GM23338 (cell line): ENCODE results near the gene RAD52. TPM values are rescaled to one million over a fixed set of nuclear protein-coding genes. Genes with fewer than 3 reads are reported as not detected.
A peak's percentile ranks its signal among the peaks of the same experiment; 100 is the strongest.

Experiments
- ATAC-seq: fragments of 200-7000 bp; cut with Tn5 transposase; 3 replicates; pipeline ENCODE4 v1.9.1; 2020
- DNase-seq: peaks from one replicate; pipeline ENCODE4 v3.0.0-alpha.2; 2015; ENCODE audit warnings: low spot score
- H2AFZ ChIP-seq: fragments of 200-600 bp; sonication (generic); 2 replicates; pipeline ENCODE4 v1.8.0; 2016; ENCODE audit warnings: antibody characterized with exemption, mild to moderate bottlenecking, moderate library complexity
- H3F3A ChIP-seq: fragments of 200-600 bp; sonication (generic); replicated peaks from 2 replicates; pipeline ENCODE4 v1.8.0; 2017; ENCODE audit warnings: antibody characterized with exemption, mixed run types, low read depth
- H3K27ac ChIP-seq: fragments of 200-600 bp; sonication (generic); 2 replicates; pipeline ENCODE4 v1.6.1; 2016; ENCODE audit warnings: low read depth
- H3K27me3 ChIP-seq: fragments of 200-600 bp; sonication (generic); 2 replicates; pipeline ENCODE4 v1.8.0; 2016; ENCODE audit warnings: mild to moderate bottlenecking, mixed run types, moderate library complexity; ENCODE audit not compliant: insufficient read depth
- H3K36me3 ChIP-seq: fragments of 200-600 bp; sonication (generic); 2 replicates; pipeline ENCODE4 v1.8.0; 2016; ENCODE audit warnings: mild to moderate bottlenecking; ENCODE audit not compliant: insufficient read depth
- H3K4me1 ChIP-seq: fragments of 200-600 bp; sonication (generic); 2 replicates; pipeline ENCODE4 v1.8.0; 2016; ENCODE audit warnings: mild to moderate bottlenecking, moderate library complexity; ENCODE audit not compliant: insufficient read depth
- H3K4me2 ChIP-seq: fragments of 200-600 bp; sonication (generic); 2 replicates; pipeline ENCODE4 v1.7.1; 2017; ENCODE audit warnings: mixed run types
- H3K4me3 ChIP-seq: fragments of 200-600 bp; sonication (generic); 2 replicates; pipeline ENCODE4 v1.6.1; 2016; ENCODE audit warnings: mixed run types
- H3K79me2 ChIP-seq: fragments of 200-600 bp; sonication (generic); replicated peaks from 2 replicates; pipeline ENCODE4 v1.8.0; 2017; ENCODE audit warnings: mild to moderate bottlenecking; ENCODE audit not compliant: insufficient read depth
- H3K9me2 ChIP-seq: fragments of 200-600 bp; sonication (generic); 2 replicates; pipeline ENCODE4 v1.8.0; 2017; ENCODE audit not compliant: insufficient read depth
- H4K20me1 ChIP-seq: fragments of 200-600 bp; sonication (generic); replicated peaks from 2 replicates; pipeline ENCODE4 v1.8.0; 2017; ENCODE audit warnings: mild to moderate bottlenecking; ENCODE audit not compliant: insufficient read depth
- H3K27ac Mint-ChIP-seq: 2 replicates; pipeline ENCODE4 v1.8.0; 2020; ENCODE audit warnings: inconsistent platforms, mild to moderate bottlenecking, moderate library complexity, mixed read lengths
- H3K27me3 Mint-ChIP-seq: 3 replicates; pipeline ENCODE4 v1.8.0; 2022; ENCODE audit warnings: low read depth, mild to moderate bottlenecking, moderate library complexity, mixed read lengths, inconsistent platforms; ENCODE audit not compliant: insufficient read depth, poor library complexity
- H3K36me3 Mint-ChIP-seq: 3 replicates; pipeline ENCODE4 v1.8.0; 2021; ENCODE audit warnings: low read depth, mild to moderate bottlenecking, inconsistent platforms, moderate library complexity, mixed read lengths
- H3K4me1 Mint-ChIP-seq: 3 replicates; pipeline ENCODE4 v1.8.0; 2020; ENCODE audit warnings: mild to moderate bottlenecking, inconsistent platforms, mixed read lengths
- H3K4me3 Mint-ChIP-seq: 3 replicates; pipeline ENCODE4 v1.8.0; 2021; ENCODE audit warnings: moderate library complexity, mild to moderate bottlenecking, inconsistent platforms, mixed read lengths
- H3K9me3 Mint-ChIP-seq: 3 replicates; pipeline ENCODE4 v1.8.0; 2020; ENCODE audit warnings: moderate library complexity, mild to moderate bottlenecking, inconsistent platforms, mixed read lengths
- CREB1 ChIP-seq: fragments of 250-450 bp; sonication (Bioruptor Pico); IDR thresholded peaks from 2 replicates; pipeline ENCODE4 v1.5.0; 2020; ENCODE audit warnings: low read depth, mild to moderate bottlenecking, moderate library complexity
- CTCF ChIP-seq, 2 experiments: fragments of 200-600 bp in 1 of 2; sonication (generic) in 1 of 2; conservative IDR thresholded peaks; 2 replicates each; pipeline versions ENCODE4 v1.5.1 to v1.6.1; 2016 to 2017; ENCODE audit warnings: antibody characterized with exemption in 2 of 2, low read depth in 2 of 2, mild to moderate bottlenecking in 2 of 2, moderate library complexity in 1 of 2
- EZH2 ChIP-seq: fragments of 200-600 bp; sonication (generic); IDR thresholded peaks from one replicate; pipeline ENCODE4 v1.8.0; 2017; ENCODE audit warnings: antibody characterized with exemption, mild to moderate bottlenecking, low read depth; ENCODE audit not compliant: unreplicated experiment
- JUNB ChIP-seq: IDR thresholded peaks from one replicate; pipeline ENCODE4 v1.6.1; 2016; ENCODE audit warnings: antibody characterized with exemption; ENCODE audit not compliant: unreplicated experiment
- NANOG ChIP-seq: IDR thresholded peaks from 2 replicates; pipeline ENCODE4 v1.6.1; 2016; ENCODE audit warnings: antibody characterized with exemption, borderline replicate concordance
- POLR2AphosphoS5 ChIP-seq: IDR thresholded peaks from 2 replicates; pipeline ENCODE4 v1.6.1; 2016; ENCODE audit warnings: antibody characterized with exemption, low read depth
- STAT1 ChIP-seq: IDR thresholded peaks from one replicate; pipeline ENCODE4 v1.6.1; 2016; ENCODE audit warnings: antibody characterized with exemption; ENCODE audit not compliant: unreplicated experiment
- ZNF114 ChIP-seq: fragments of 250-450 bp; sonication (Bioruptor Pico); IDR thresholded peaks from 2 replicates; pipeline ENCODE4 v1.5.0; 2020; ENCODE audit warnings: mild to moderate bottlenecking, moderate library complexity
- ZNF331 ChIP-seq: fragments of 250-450 bp; sonication (Bioruptor Pico); IDR thresholded peaks from 2 replicates; pipeline ENCODE4 v1.5.0; 2020; ENCODE audit warnings: low read depth, mild to moderate bottlenecking, moderate library complexity
- polyA plus RNA-seq: library from polyadenylated mRNA; unstranded; fragments of >200 nt; fragmentation: Nextera tagmentation; extraction: Ambion mirVana; gene quantifications from 2 replicates; pipeline ENCODE4 v1.2.1, GENCODE V29; 2016
- total RNA-seq: library from RNA; depleted of rRNA; stranded (reverse); fragments of >200 nt; shearing (Covaris generic); gene quantifications from 2 replicates; pipeline ENCODE4 v1.2.3, GENCODE V29; 2014
- TF ChIP-seq, protein P1 (sequence below): IDR thresholded peaks from 2 replicates; pipeline ENCODE4 v1.6.1; 2016; ENCODE audit warnings: antibody characterized with exemption

Gene RAD52
- total and polyA plus RNA-seq, 2 experiments from 2014 or later = 10.9 to 21.3 TPM

DNA sequence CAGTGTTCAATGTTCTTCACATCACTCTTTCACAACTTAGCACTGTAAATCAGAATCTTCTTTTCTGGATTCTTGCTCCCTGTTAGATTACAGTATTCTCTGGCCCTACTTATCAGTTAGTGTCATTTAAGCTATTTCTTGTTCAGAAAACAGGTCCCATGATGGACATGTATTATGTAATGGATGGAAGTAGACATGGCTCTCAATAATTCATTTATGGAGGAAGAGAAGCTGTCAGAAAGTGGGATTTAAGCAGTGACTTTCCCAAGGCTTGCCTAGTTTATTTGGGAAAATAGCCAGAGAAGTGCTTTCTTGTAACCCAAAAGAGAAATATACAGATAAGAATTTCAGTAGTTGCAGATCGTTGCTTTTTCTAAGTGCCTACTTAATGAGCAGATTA is 43.2 kb upstream of the RAD52 start (continued):
- TF ChIP-seq, protein P1, sequence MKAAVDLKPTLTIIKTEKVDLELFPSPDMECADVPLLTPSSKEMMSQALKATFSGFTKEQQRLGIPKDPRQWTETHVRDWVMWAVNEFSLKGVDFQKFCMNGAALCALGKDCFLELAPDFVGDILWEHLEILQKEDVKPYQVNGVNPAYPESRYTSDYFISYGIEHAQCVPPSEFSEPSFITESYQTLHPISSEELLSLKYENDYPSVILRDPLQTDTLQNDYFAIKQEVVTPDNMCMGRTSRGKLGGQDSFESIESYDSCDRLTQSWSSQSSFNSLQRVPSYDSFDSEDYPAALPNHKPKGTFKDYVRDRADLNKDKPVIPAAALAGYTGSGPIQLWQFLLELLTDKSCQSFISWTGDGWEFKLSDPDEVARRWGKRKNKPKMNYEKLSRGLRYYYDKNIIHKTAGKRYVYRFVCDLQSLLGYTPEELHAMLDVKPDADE = no peak
- no peak for TF ChIP-seq EZH2
- TF ChIP-seq CREB1 = no peak
- no peak for TF ChIP-seq NANOG

- H3F3A ChIP-seq = peaks cover 13% of the 10 kb centered on the region; the same call in 1 of the 2 replicates
- peak overlapping the region; percentile 75 for H3K4me2 ChIP-seq
- ATAC-seq (peak; percentile 66), DNase-seq (peak; percentile 68)
- no peaks in the 10 kb centered on the region for H3K36me3 ChIP-seq
- peak overlapping the region; percentile 88 for H3K27ac Mint-ChIP-seq
- H3K36me3 Mint-ChIP-seq = no peaks in the 10 kb centered on the region; the same call in 2 of the 3 replicates
- no peaks in the 10 kb centered on the region for H3K9me2 ChIP-seq
- peak overlapping the region; percentile 86 for H3K4me3 ChIP-seq
- H4K20me1 ChIP-seq = peaks cover 8% of the 10 kb centered on the region; the same call in 1 of the 2 replicates
- peaks cover 7% of the 10 kb centered on the region for H3K27me3 Mint-ChIP-seq
- H3K27me3 ChIP-seq = peaks cover 8% of the 10 kb centered on the region; the same call in 1 of the 2 replicates
- H3K4me1 ChIP-seq = peaks cover 30% of the 10 kb centered on the region
- peak overlapping the region; percentile 79; the same call in 1 of the 2 replicates for H3K27ac ChIP-seq
- peaks cover 22% of the 10 kb centered on the region for H3K4me1 Mint-ChIP-seq
- TF ChIP-seq ZNF331 (CRISPR knock-in tag) (no peak), POLR2AphosphoS5 (0 out of 2 replicates have a peak, but pooled peaks have one; percentile 1)
- peak overlapping the region; percentile 92 for H3K4me3 Mint-ChIP-seq
- H3K79me2 ChIP-seq = peaks cover 53% of the 10 kb centered on the region
- no peaks in the 10 kb centered on the region for H3K9me3 Mint-ChIP-seq
- peak overlapping the region; percentile 12; the same call in 1 of the 2 replicates for H2AFZ ChIP-seq
These were observed 42.1 kb upstream of the RAD52 start for GRCh38 chr12:991350-992333.

DNA sequence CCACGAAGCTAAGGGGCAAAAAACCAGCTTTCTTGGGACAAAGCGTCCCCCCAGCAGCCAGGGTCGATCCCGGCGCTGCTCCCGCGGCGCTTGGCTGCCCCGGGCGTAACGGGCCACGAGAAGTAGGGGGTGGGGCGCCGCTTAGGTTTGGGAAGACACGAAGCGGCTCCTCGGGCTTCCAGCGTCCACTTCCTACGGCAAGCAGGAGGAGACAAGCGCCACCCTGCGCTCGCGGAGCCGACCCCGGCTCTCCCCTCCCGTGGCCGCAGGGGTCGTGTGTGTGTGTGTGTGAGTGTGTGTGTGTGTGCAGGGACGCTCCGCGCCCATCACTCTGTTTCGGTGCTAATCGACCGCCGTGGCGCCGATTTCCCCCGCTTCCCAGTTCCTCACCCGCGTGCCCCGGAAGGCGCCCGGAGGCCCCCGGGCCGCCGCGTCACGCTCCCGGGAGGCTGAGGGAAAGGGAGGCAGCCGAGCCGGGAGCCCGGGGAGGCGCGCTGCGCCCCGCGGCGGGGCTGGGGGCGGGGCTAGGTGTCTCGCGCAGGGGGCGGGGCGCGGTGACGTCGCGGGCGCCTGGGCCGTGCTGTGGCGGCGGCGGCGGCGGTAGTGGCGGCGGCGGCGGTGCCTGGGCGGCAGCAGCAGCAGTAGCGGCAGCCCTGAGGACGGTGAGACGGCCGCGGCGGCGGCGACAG is 41.3 kb upstream of the RAD52 start, which contains the start of gene ERC1:
ERC1 (plus strand) TSS at position 563 of the 689 bp plus-strand sequence. CDS start 36,681 bp downstream, outside the sequence.
- Mint-ChIP-seq H3K4me3 (peak within 1 kb of the TSS; percentile 92), H3K36me3 (no peaks in the 10 kb centered on the region; the same call in 2 of the 3 replicates), H3K27ac (peak within 1 kb of the TSS; percentile 88), H3K27me3 (peaks cover 7% of the 10 kb centered on the region), H3K4me1 (peaks cover 22% of the 10 kb centered on the region), H3K9me3 (no peaks in the 10 kb centered on the region; the same call in 2 of the 3 replicates)
- Histone ChIP-seq H3F3A (peaks cover 13% of the 10 kb centered on the region; the same call in 1 of the 2 replicates), H3K27ac (peak within 1 kb of the TSS; percentile 87), H3K4me2 (peak within 1 kb of the TSS; percentile 92), H3K36me3 (no peaks in the 10 kb centered on the region), H4K20me1 (peaks cover 4% of the 10 kb centered on the region; the same call in 1 of the 2 replicates), H3K4me1 (peaks cover 29% of the 10 kb centered on the region), H3K79me2 (peaks cover 44% of the 10 kb centered on the region), H3K27me3 (peaks cover 8% of the 10 kb centered on the region; the same call in 1 of the 2 replicates), H3K9me2 (no peaks in the 10 kb centered on the region), H3K4me3 (peak within 1 kb of the TSS; percentile 86), H2AFZ (peak within 1 kb of the TSS; percentile 96)
- DNase-seq = peak; percentile 87
- ATAC-seq = peak; percentile 78
- TF ChIP-seq POLR2AphosphoS5 (peak; percentile 50), STAT1 (no peak), CTCF (conservative IDR thresholded peaks at IDR 0.05; ENCODE audit: low read depth in 2 of 2) (0 out of 4 replicates have a peak, but pooled peaks of 1 of the 2 experiments have one; percentile 12), EZH2 (no peak), JUNB (no peak), CREB1 (peak; percentile 76; the same call in 1 of the 2 replicates), ZNF331 (CRISPR knock-in tag) (no peak), ZNF114 (CRISPR knock-in tag) (no peak)
